ENCODE data around the gene TRAF7.
"Not testable (repeated sequence)": the region's sequence is repeated elsewhere in the genome, so short reads cannot be mapped to it uniquely, and the experiment has no call there.

Gene TRAF7

GRCh38 chr16:2203119-2203688 lies 47.6 kb downstream of the TRAF7 start:
- DNase-seq, result not testable (repeated sequence)

GRCh38 chr16:2204416-2205103 lies 49.0 kb downstream of the TRAF7 start:
- no peak for DNase-seq

- DNase-seq, result peak; percentile 84 to 97 (median 88)
Observed at GRCh38 chr16:2205104-2205966, 49.8 kb downstream of the TRAF7 start, which contains the start of gene MLST8. MLST8 (plus strand) TSS chr16:2205454; CDS start chr16:2206086, 632 bp downstream.

GRCh38 chr16:2205967-2206313 lies 50.4 kb downstream of the TRAF7 start:
- no peak for DNase-seq

GRCh38 chr16:2206420-2206779 lies 50.8 kb downstream of the TRAF7 start:
- no peak for DNase-seq

GRCh38 chr16:2206780-2207433 lies 51.3 kb downstream of the TRAF7 start:
- no peak for DNase-seq

- DNase-seq, result no peak
Observed at GRCh38 chr16:2207872-2208271, 52.3 kb downstream of the TRAF7 start.

GRCh38 chr16:2208308-2208707 lies 52.7 kb downstream of the TRAF7 start:
- DNase-seq, result no peak

- no peak for DNase-seq
Observed at GRCh38 chr16:2208772-2209171, 53.2 kb downstream of the TRAF7 start.

- DNase-seq, result no peak
Observed at GRCh38 chr16:2209258-2210008, 53.9 kb downstream of the TRAF7 start.

- DNase-seq, result no peak
Observed at GRCh38 chr16:2210009-2210332, 54.4 kb downstream of the TRAF7 start.

GRCh38 chr16:2210386-2211365 lies 55.1 kb downstream of the TRAF7 start, which contains the start of gene BRICD5:
BRICD5 (minus strand) TSS chr16:2210863; CDS start chr16:2210833, 30 bp downstream.
- no peak for DNase-seq

GRCh38 chr16:2211923-2212347 lies 56.4 kb downstream of the TRAF7 start:
- no peak for DNase-seq

- DNase-seq, result no peak
Observed at GRCh38 chr16:2212362-2213324, 57.1 kb downstream of the TRAF7 start.

GRCh38 chr16:2213817-2214718 lies 58.5 kb downstream of the TRAF7 start:
- peak in 1 of 5 donors; percentile 8 for DNase-seq

GRCh38 chr16:2214719-2214968 lies 59.1 kb downstream of the TRAF7 start, which contains the start of gene PGP:
PGP (minus strand) TSS chr16:2214840; CDS start chr16:2214777, 63 bp downstream.
- peak in 1 of 5 donors; percentile 99 for DNase-seq

GRCh38 chr16:2216330-2216729 lies 60.7 kb downstream of the TRAF7 start:
- DNase-seq, result no peak

GRCh38 chr16:2223221-2223941 lies 67.8 kb downstream of the TRAF7 start, which contains the start of gene E4F1:
E4F1 (plus strand) TSS chr16:2223591; CDS start chr16:2223614, 23 bp downstream.
- DNase-seq, result peak; percentile 98 to 100 (median 99)

All from T-helper 1 cell (primary cell).